ENCODE measurements around the gene NOD1. TPM values are rescaled to one million over a fixed set of nuclear protein-coding genes. Genes with fewer than 3 reads are reported as not detected.

NOD1 gene
- total and polyA plus RNA-seq, 12 donors: 3.6 to 18.0 (median 7.2) TPM

- peaks cover 8 to 11% of the 10 kb centered on the region in 2 donors for H3K4me1 ChIP-seq (replicated peaks in 1 of 2)
- no peaks in the 10 kb centered on the region for H3K9me3 ChIP-seq (replicated peaks in 1 of 3)
- no peaks in the 10 kb centered on the region for H3K36me3 ChIP-seq (replicated peaks in 1 of 2)
- whole genome bisulfite sequencing, 4 donors: 88 to 97% (median 96%) methylated on average over 3 of the region's 3 CpGs
- no peak for DNase-seq
- H3K27ac ChIP-seq: no peak overlapping the region
- intact Hi-C loops (cut with DNase I): loop anchor here in 1 of 2 donors (10.0 kb wide), 1 partner anchor 46 kb away; no protein-coding TSS in a partner anchor
- H3K4me3 ChIP-seq: no peak overlapping the region
- no peaks in the 10 kb centered on the region for H3K27me3 ChIP-seq
- TF ChIP-seq CTCF (IDR thresholded peaks at IDR 0.05) (no peak), POLR2A (IDR thresholded peaks at IDR 0.05) (no peak)
Observed at GRCh38 chr7:30519122-30519521, 40.5 kb upstream of the NOD1 start.

GRCh38 chr7:30515761-30516160 lies 37.2 kb upstream of the NOD1 start:
- TF ChIP-seq POLR2A (IDR thresholded peaks at IDR 0.05): no peak
- TF ChIP-seq CTCF (IDR thresholded peaks at IDR 0.05): no peak
- H3K27me3 ChIP-seq: no peaks in the 10 kb centered on the region
- H3K4me1 ChIP-seq (replicated peaks in 1 of 2): peaks cover 3 to 16% of the 10 kb centered on the region in 2 donors
- H3K4me3 ChIP-seq: no peak overlapping the region
- H3K27ac ChIP-seq: no peak overlapping the region
- DNase-seq: no peak
- no peaks in the 10 kb centered on the region for H3K9me3 ChIP-seq (replicated peaks in 1 of 3)
- WGBS, 4 donors: 95 to 99% (median 97%) methylated on average over 2 of the region's 2 CpGs
- H3K36me3 ChIP-seq (replicated peaks in 1 of 2): no peaks in the 10 kb centered on the region
- intact Hi-C loops (cut with DNase I): loop anchor here in 1 of 2 donors (10.0 kb wide), 1 partner anchor 49 kb away; no protein-coding TSS in a partner anchor

GRCh38 chr7:30514776-30515175 lies 36.2 kb upstream of the NOD1 start:
- Histone ChIP-seq H3K4me1 (replicated peaks in 1 of 2) (peaks cover 0 to 24% of the 10 kb centered on the region in 2 donors), H3K27ac (no peak overlapping the region), H3K9me3 (replicated peaks in 1 of 3) (no peaks in the 10 kb centered on the region), H3K4me3 (no peak overlapping the region), H3K36me3 (replicated peaks in 1 of 2) (no peaks in the 10 kb centered on the region), H3K27me3 (no peaks in the 10 kb centered on the region)
- TF ChIP-seq POLR2A (IDR thresholded peaks at IDR 0.05) (no peak), CTCF (IDR thresholded peaks at IDR 0.05) (no peak)
- intact Hi-C loops (cut with DNase I): loop anchor here in 1 of 2 donors (10.0 kb wide), 1 partner anchor 50 kb away; no protein-coding TSS in a partner anchor
- WGBS, 4 donors: 89 to 100% (median 99%) methylated on average over 1 of the region's 1 CpG
- no peak for DNase-seq

- H3K27me3 ChIP-seq: no peaks in the 10 kb centered on the region
- DNase-seq: no peak
- H3K4me1 ChIP-seq (replicated peaks in 1 of 2): peaks cover 0 to 26% of the 10 kb centered on the region in 2 donors
- intact Hi-C loops (cut with DNase I): loop anchor here in 1 of 2 donors (10.0 kb wide), 1 partner anchor 51 kb away; no protein-coding TSS in a partner anchor
- H3K27ac ChIP-seq: no peak overlapping the region
- H3K36me3 ChIP-seq (replicated peaks in 1 of 2): no peaks in the 10 kb centered on the region
- no peak overlapping the region for H3K4me3 ChIP-seq
- H3K9me3 ChIP-seq (replicated peaks in 1 of 3): no peaks in the 10 kb centered on the region
- TF ChIP-seq POLR2A (IDR thresholded peaks at IDR 0.05) (no peak), CTCF (IDR thresholded peaks at IDR 0.05) (no peak)
- WGBS, 4 donors: 52 to 75% (median 67%) methylated on average over 3 of the region's 3 CpGs
Observed at GRCh38 chr7:30514177-30514576, 35.6 kb upstream of the NOD1 start.
